ENCODE measurements around the gene ADAR. TPM values are rescaled to one million over a fixed set of nuclear protein-coding genes. Genes with fewer than 3 reads are reported as not detected.

Gene ADAR
- total RNA-seq, 1 experiment from 2014 or later, result 168 TPM

GRCh38 chr1:154556422-154556821 is 51.6 kb downstream of the ADAR start:
- ChIA-PET CTCF (interaction anchor here (0.7 to 2.3 kb wide), 6 partner anchors 9 to 616 kb away, joined by 3 to 12 read pairs (median 4); partner anchors contain the start of gene KRTCAP2), POLR2A (interaction anchor here (0.8 to 1.5 kb wide), 3 partner anchors 17 to 150 kb away, joined by 3 to 5 read pairs (median 3); no protein-coding TSS in a partner anchor)
- TF ChIP-seq, protein P1, sequence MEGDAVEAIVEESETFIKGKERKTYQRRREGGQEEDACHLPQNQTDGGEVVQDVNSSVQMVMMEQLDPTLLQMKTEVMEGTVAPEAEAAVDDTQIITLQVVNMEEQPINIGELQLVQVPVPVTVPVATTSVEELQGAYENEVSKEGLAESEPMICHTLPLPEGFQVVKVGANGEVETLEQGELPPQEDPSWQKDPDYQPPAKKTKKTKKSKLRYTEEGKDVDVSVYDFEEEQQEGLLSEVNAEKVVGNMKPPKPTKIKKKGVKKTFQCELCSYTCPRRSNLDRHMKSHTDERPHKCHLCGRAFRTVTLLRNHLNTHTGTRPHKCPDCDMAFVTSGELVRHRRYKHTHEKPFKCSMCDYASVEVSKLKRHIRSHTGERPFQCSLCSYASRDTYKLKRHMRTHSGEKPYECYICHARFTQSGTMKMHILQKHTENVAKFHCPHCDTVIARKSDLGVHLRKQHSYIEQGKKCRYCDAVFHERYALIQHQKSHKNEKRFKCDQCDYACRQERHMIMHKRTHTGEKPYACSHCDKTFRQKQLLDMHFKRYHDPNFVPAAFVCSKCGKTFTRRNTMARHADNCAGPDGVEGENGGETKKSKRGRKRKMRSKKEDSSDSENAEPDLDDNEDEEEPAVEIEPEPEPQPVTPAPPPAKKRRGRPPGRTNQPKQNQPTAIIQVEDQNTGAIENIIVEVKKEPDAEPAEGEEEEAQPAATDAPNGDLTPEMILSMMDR (IDR thresholded peaks at IDR 0.05; ENCODE audit: unreplicated experiment), result no peak
- no TSS peak for BruUV-seq (replicated peaks)
- H3K4me3 Mint-ChIP-seq (ENCODE audit: unreplicated experiment), result peak overlapping the region; percentile 76
- no peak for DNase-seq (ENCODE audit: unreplicated experiment)
- peak overlapping the region; percentile 65 for H3K27ac Mint-ChIP-seq (ENCODE audit: low read depth, unreplicated experiment)
- no peaks in the 10 kb centered on the region for H3K27me3 Mint-ChIP-seq (ENCODE audit: insufficient read depth, unreplicated experiment)
- H3K9me3 Mint-ChIP-seq (ENCODE audit: unreplicated experiment), result no peaks in the 10 kb centered on the region
- peaks cover 23% of the 10 kb centered on the region for H3K4me1 Mint-ChIP-seq (ENCODE audit: insufficient read depth, unreplicated experiment)
- intact Hi-C loops (cut with micrococcal nuclease), result loop anchor here (5.0 kb wide), 2 partner anchors 446 to 496 kb away; partner anchors contain the start of genes ADAM15 and ZBTB7B
- H3K36me3 Mint-ChIP-seq (ENCODE audit: insufficient read depth, unreplicated experiment), result peaks cover 59% of the 10 kb centered on the region

- ChIA-PET POLR2A (interaction anchor here (0.8 to 1.2 kb wide), 4 partner anchors 69 to 573 kb away, joined by 3 to 4 read pairs (median 3); no protein-coding TSS in a partner anchor), CTCF (interaction anchor here (0.6 to 11.3 kb wide), 10 partner anchors 19 to 532 kb away, joined by 3 to 128 read pairs (median 4); partner anchors contain the start of gene IL6R)
Observed at GRCh38 chr1:154553056-154554030, 54.6 kb downstream of the ADAR start.

GRCh38 chr1:154552036-154552435 is 56.0 kb downstream of the ADAR start:
- peaks cover 18% of the 10 kb centered on the region for H3K4me1 Mint-ChIP-seq (ENCODE audit: insufficient read depth, unreplicated experiment)
- no peaks in the 10 kb centered on the region for H3K9me3 Mint-ChIP-seq (ENCODE audit: unreplicated experiment)
- BruUV-seq (replicated peaks), result no TSS peak
- DNase-seq (ENCODE audit: unreplicated experiment), result no peak
- no peaks in the 10 kb centered on the region for H3K27me3 Mint-ChIP-seq (ENCODE audit: insufficient read depth, unreplicated experiment)
- no peak overlapping the region for H3K4me3 Mint-ChIP-seq (ENCODE audit: unreplicated experiment)
- TF ChIP-seq, protein P1 (IDR thresholded peaks at IDR 0.05; ENCODE audit: unreplicated experiment), result no peak
- ChIA-PET POLR2A (interaction anchor here (1.1 to 1.2 kb wide), 2 partner anchors 574 to 578 kb away, joined by 3 read pairs; no protein-coding TSS in a partner anchor), CTCF (interaction anchor here (0.6 to 11.3 kb wide), 6 partner anchors 17 to 461 kb away, joined by 3 to 128 read pairs (median 4); no protein-coding TSS in a partner anchor)
- H3K36me3 Mint-ChIP-seq (ENCODE audit: insufficient read depth, unreplicated experiment), result peaks cover 78% of the 10 kb centered on the region
- no peak overlapping the region for H3K27ac Mint-ChIP-seq (ENCODE audit: low read depth, unreplicated experiment)
- intact Hi-C loops (cut with micrococcal nuclease), result no loop called here

More at GRCh38 chr1:154553056-154554030, 54.6 kb downstream of the ADAR start:
- Mint-ChIP-seq H3K27me3 (ENCODE audit: insufficient read depth, unreplicated experiment) (no peaks in the 10 kb centered on the region), H3K9me3 (ENCODE audit: unreplicated experiment) (no peaks in the 10 kb centered on the region), H3K4me1 (ENCODE audit: insufficient read depth, unreplicated experiment) (peaks cover 22% of the 10 kb centered on the region), H3K36me3 (ENCODE audit: insufficient read depth, unreplicated experiment) (peaks cover 78% of the 10 kb centered on the region), H3K27ac (ENCODE audit: low read depth, unreplicated experiment) (no peak overlapping the region), H3K4me3 (ENCODE audit: unreplicated experiment) (no peak overlapping the region)
- no TSS peak for BruUV-seq (replicated peaks)
- intact Hi-C loops (cut with micrococcal nuclease), result no loop called here
- peak; percentile 39 for DNase-seq (ENCODE audit: unreplicated experiment)
- TF ChIP-seq, protein P1 (IDR thresholded peaks at IDR 0.05; ENCODE audit: unreplicated experiment), result no peak

DNA sequence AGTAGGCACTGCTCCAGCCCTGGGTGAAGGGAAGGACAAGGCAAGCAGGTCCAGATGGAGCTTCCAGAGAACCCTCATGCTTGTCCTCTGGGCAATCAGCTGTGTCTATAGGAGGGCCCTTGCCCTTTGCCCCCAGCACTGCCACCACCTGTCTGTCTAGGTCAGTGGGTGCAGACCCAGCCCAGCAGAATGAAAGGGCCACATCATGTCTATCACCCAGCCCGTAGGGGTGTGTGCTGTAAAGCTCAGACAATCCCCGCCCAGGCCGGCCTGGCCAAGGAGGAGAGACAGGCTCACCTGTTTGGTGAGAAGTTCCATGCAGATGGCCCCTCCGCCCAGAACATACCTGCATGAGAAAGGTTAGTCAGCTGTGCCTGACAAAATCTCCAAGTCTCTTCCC is 56.5 kb downstream of the ADAR start:
- no peaks in the 10 kb centered on the region for H3K9me3 Mint-ChIP-seq (ENCODE audit: unreplicated experiment)
- H3K36me3 Mint-ChIP-seq (ENCODE audit: insufficient read depth, unreplicated experiment), result peaks cover 76% of the 10 kb centered on the region
- H3K4me3 Mint-ChIP-seq (ENCODE audit: unreplicated experiment), result no peak overlapping the region
- POLR2A ChIA-PET, result interaction anchor here (1.1 kb wide), 1 partner anchor 579 kb away, joined by 3 read pairs; no protein-coding TSS in a partner anchor
- CTCF ChIA-PET, result interaction anchor here (0.6 to 11.3 kb wide), 5 partner anchors 17 to 461 kb away, joined by 3 to 128 read pairs (median 5); no protein-coding TSS in a partner anchor
- BruUV-seq (replicated peaks), result no TSS peak
- TF ChIP-seq, protein P1 (IDR thresholded peaks at IDR 0.05; ENCODE audit: unreplicated experiment), result no peak
- H3K27me3 Mint-ChIP-seq (ENCODE audit: insufficient read depth, unreplicated experiment), result no peaks in the 10 kb centered on the region
- no peak overlapping the region for H3K27ac Mint-ChIP-seq (ENCODE audit: low read depth, unreplicated experiment)
- peaks cover 19% of the 10 kb centered on the region for H3K4me1 Mint-ChIP-seq (ENCODE audit: insufficient read depth, unreplicated experiment)
- no peak for DNase-seq (ENCODE audit: unreplicated experiment)
- intact Hi-C loops (cut with micrococcal nuclease), result no loop called here

Measured in MCF 10A (cell line).